GM06990 (cell line): ENCODE results near the gene POLD2.

Source experiments
- DNase-seq: peaks from one replicate; pipeline ENCODE4 v3.0.0-alpha.2; 2011; ENCODE audit not compliant: insufficient read length; ENCODE audit errors: extremely low read depth
- H3K27me3 ChIP-seq: replicated peaks from 2 replicates; pipeline ENCODE4 v1.6.0; 2011; ENCODE audit warnings: low read length; ENCODE audit not compliant: control insufficient read depth, insufficient read depth
- H3K36me3 ChIP-seq: 2 replicates; pipeline ENCODE4 v1.5.1; 2011; ENCODE audit warnings: low read length; ENCODE audit not compliant: control insufficient read depth, insufficient read depth
- H3K4me3 ChIP-seq: replicated peaks from 2 replicates; pipeline ENCODE4 v1.5.1; 2011; ENCODE audit warnings: low read depth, mild to moderate bottlenecking, control low read depth, low read length
- CTCF ChIP-seq: IDR thresholded peaks from 2 replicates; pipeline ENCODE4 v1.5.1; 2011; ENCODE audit warnings: low read length, control low read depth, mild to moderate bottlenecking, inconsistent platforms; ENCODE audit not compliant: insufficient read depth, poor library complexity, severe bottlenecking

Gene POLD2

GRCh38 chr7:44113764-44114354 lies 9.5 kb downstream of the POLD2 start:
- Histone ChIP-seq H3K4me3 (no peak overlapping the region), H3K27me3 (no peaks in the 10 kb centered on the region; the same call in 1 of the 2 replicates), H3K36me3 (peaks cover 26% of the 10 kb centered on the region)
- no peak for TF ChIP-seq CTCF
- DNase-seq = no peak

DNA sequence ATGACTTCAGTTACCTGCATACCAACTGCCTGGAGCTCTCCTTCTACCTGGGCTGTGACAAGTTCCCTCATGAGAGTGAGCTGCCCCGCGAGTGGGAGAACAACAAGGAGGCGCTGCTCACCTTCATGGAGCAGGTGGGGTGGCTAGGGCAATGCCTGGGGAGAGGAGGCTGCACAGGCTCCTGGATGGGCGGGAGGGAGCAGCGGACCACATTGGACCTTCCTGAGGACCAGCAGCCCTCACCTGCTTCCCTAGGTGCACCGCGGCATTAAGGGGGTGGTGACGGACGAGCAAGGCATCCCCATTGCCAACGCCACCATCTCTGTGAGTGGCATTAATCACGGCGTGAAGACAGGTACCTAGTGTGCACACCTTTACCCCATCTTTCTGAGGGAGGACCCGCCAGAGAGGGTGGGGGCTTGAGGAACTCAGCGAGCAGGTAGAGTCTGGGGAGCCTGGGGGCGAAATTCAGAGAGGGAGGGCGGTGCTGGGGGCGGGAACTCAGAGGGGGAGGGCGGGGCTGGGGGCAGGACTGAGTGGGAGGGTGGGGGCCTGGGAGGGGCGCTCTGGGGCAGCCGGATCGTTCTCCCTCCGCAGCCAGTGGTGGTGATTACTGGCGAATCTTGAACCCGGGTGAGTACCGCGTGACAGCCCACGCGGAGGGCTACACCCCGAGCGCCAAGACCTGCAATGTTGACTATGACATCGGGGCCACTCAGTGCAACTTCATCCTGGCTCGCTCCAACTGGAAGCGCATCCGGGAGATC lies 10.2 kb downstream of the POLD2 start:
- no peaks in the 10 kb centered on the region; the same call in 1 of the 2 replicates for H3K27me3 ChIP-seq
- no peak for TF ChIP-seq CTCF
- H3K4me3 ChIP-seq = no peak overlapping the region
- DNase-seq = no peak
- H3K36me3 ChIP-seq = peaks cover 24% of the 10 kb centered on the region

GRCh38 chr7:44112231-44112996 lies 10.9 kb downstream of the POLD2 start:
- no peak for DNase-seq
- no peak overlapping the region for H3K4me3 ChIP-seq
- peaks cover 19% of the 10 kb centered on the region for H3K36me3 ChIP-seq
- no peak for TF ChIP-seq CTCF
- H3K27me3 ChIP-seq = no peaks in the 10 kb centered on the region; the same call in 1 of the 2 replicates

GRCh38 chr7:44111761-44112160 lies 11.6 kb downstream of the POLD2 start:
- Histone ChIP-seq H3K27me3 (no peaks in the 10 kb centered on the region; the same call in 1 of the 2 replicates), H3K4me3 (no peak overlapping the region), H3K36me3 (peaks cover 14% of the 10 kb centered on the region)
- DNase-seq = no peak
- no peak for TF ChIP-seq CTCF

DNA sequence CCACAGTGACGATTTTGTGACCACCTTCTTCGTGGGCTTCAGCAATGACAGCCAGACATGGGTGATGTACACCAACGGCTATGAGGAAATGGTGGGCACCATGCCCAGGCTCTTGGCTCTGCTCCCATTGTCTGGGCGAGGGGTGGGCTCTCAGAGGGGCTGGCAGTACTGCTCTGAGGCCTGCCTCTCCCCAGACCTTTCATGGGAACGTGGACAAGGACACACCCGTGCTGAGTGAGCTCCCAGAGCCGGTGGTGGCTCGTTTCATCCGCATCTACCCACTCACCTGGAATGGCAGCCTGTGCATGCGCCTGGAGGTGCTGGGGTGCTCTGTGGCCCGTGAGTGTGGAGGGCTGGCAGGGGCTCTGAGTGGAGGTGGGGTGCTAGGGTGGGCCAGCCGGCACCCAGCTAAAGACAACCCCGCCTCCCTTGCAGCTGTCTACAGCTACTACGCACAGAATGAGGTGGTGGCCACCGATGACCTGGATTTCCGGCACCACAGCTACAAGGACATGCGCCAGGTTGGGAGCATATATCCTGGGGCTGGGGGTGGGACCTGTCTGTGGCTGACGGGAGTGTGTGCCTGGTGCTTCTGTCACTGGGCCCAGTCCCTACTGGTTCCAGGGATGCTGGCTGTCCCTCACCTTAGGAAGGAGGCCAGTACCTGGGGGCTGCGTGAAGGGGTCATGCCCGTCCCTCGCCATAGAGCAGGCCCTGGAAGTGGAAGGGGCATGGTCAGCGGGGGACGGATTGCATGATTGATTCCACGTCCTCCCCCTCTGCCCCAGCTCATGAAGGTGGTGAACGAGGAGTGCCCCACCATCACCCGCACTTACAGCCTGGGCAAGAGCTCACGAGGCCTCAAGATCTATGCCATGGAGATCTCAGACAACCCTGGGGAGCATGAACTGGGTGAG lies 12.4 kb downstream of the POLD2 start:
- no peak for DNase-seq
- Histone ChIP-seq H3K36me3 (peaks cover 10% of the 10 kb centered on the region), H3K4me3 (no peak overlapping the region), H3K27me3 (no peaks in the 10 kb centered on the region; the same call in 1 of the 2 replicates)
- no peak for TF ChIP-seq CTCF
